NCI-H1417 (cell line): ENCODE measurements around the gene EPM2AIP1.
"Not testable (repeated sequence)": the region's sequence is repeated elsewhere in the genome, so short reads cannot be mapped to it uniquely, and the experiment has no call there.

ENCODE experiments used
- DNase-seq, 3 experiments: peaks; one replicate each; lab custom pipeline; 2025; lab: John Stamatoyannopoulos, UW

Gene EPM2AIP1

GRCh38 chr3:36993326-36994283 lies 674 bp upstream of the EPM2AIP1 start, which contains the start of gene MLH1:
MLH1 (plus strand) TSS chr3:36993518; CDS start chr3:36993548, 30 bp downstream.
- DNase-seq, result no peak

DNA sequence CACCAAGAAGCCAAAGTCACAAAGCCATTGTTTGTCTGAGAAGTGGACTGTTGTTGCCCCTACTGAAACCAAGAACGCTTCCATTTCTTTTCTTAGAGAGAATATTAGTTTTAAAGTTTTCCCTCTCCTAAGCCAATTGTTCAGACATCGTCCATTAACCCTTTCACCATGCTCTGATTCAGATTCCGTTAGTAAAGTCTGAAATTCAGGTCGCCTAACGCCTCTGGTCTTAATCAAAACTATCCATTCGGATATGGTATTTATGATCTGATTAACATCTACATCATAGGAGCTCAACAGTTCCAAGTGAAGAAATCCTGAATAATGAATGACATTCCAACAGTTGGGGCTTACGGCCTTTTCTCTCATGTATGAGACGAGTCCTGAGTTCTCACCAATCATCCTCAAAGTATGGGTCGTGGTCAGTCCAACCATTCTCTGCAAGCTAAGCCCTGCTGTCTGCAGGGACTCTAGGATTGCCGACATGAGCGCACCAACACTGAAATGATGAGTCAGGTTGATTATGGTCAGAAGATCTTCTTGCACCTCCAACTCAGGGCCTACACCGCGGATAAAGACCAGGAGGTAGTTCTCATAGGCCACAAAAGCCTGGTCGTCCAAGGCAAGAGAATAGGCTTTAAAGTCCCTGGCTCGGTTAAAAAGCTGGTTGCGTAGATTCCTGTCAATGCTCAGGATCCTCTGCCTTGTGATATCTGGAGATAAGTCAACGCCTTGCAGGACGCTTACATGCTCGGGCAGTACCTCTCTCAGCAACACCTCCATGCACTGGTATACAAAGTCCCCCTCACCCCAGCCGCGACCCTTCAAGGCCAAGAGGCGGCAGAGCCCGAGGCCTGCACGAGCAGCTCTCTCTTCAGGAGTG lies 767 bp downstream of the EPM2AIP1 start:
- no peak for DNase-seq

GRCh38 chr3:36991147-36991546 lies 1.8 kb downstream of the EPM2AIP1 start:
- no peak for DNase-seq

DNA sequence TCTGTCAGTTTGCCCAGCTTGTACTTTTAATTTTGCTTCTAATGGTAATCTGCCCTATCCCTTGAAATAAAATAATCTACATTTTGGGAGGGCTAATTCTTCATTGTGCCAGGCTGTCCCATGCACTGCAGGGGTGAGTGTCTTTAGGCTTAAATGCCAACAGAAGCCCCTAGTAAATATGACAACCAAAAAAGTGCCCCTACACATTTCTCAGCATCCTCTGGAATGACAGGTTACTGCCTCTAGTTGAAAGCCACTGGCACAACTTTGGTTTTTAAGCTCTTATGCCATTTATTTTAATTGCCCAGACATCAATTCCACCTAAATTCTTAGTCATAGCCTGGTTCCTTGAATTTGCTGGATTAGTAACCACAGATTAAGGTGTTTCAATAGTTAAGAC lies 3.4 kb downstream of the EPM2AIP1 start:
- no peak for DNase-seq

- DNase-seq, result no peak
Observed at GRCh38 chr3:36989005-36989404, 3.9 kb downstream of the EPM2AIP1 start.

DNA sequence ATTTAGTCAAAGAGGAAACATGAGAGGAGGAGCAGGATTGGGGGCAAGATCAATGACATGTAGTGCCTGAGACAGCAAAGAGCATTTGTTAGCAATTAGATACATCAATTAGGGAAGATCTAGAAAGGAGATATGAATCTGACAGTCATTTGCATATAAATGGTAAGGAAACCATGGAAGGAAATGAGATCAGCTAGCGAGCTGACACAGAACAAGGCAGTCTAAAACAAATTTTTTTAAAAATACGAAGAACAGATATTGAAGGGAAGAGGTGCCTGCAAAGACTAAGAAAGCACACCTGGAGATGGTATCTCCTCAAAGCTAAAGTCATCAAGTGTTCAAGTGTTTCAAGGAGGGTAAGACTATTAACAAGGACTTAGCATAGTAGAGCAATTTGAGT lies 4.6 kb downstream of the EPM2AIP1 start:
- no peak for DNase-seq

- no peak for DNase-seq
Observed at GRCh38 chr3:36981006-36981405, 11.9 kb downstream of the EPM2AIP1 start.

DNA sequence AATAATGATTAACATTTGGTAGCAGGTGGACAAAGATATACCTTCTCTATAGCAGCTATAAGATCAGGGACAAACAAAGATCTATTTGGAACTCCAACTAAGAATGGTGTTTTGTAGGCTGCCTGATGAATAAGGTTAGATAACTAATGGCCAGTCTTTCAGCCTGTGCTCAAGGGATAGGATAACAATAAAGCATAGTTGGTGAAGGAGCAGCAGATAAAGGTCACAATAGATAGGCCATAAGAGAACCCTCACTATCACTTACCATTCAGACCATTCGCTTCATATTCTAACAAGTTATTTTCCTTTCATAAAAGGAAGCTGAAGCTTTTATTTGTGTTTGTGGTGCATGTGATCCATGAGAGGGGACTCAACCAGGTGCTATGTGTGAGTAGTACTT lies 19.8 kb downstream of the EPM2AIP1 start:
- DNase-seq, result no peak

GRCh38 chr3:36972163-36972562 lies 20.8 kb downstream of the EPM2AIP1 start:
- DNase-seq, result no peak

- DNase-seq, result peak; percentile 88 to 98 (median 92)
Observed at GRCh38 chr3:36969540-36970432, 23.1 kb downstream of the EPM2AIP1 start.

- peak in 1 of 3 experiments; percentile 10 for DNase-seq
Observed at GRCh38 chr3:36969085-36969484, 23.8 kb downstream of the EPM2AIP1 start.

- peak; percentile 25 to 64 (median 27) for DNase-seq
Observed at GRCh38 chr3:36965440-36965839, 27.5 kb downstream of the EPM2AIP1 start.

DNA sequence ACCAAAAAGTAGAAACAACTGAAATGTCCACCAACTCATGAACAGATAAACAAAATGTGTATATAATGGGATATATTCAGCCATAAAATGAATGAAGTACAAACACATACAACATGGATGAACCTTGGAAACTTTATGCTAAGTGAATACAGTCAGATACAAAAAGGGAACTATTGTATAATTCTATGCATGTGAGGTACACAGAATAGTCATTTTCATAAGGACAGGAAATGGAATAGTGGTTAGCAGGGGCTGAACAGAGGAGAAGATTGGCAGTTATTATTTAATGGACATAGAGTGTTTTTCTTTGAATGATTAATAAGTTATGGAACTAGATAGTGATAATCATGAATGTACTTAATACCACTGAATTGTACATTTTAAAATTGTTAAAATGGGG lies 28.1 kb downstream of the EPM2AIP1 start:
- no peak for DNase-seq

DNA sequence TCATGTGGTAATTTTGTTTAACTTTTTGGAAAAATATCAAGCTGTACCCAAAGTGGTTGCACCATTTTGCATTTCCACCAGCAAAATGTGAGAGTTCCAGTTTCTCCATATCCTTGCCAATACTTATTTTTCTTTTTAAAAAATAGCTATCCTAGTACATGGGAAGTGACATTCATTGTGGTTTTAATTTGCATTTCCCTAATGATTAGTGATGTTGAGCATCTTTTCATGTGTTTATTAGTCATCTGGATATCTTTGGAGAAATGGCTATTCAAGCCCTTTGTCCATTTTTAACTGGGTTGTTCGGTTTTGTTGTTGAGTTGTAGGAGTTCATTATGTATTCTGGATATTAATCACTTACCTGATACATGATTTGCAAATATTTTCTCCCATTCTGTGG lies 28.6 kb downstream of the EPM2AIP1 start:
- no peak for DNase-seq

- DNase-seq, result not testable (repeated sequence)
Observed at GRCh38 chr3:36963008-36963407, 29.9 kb downstream of the EPM2AIP1 start.

DNA sequence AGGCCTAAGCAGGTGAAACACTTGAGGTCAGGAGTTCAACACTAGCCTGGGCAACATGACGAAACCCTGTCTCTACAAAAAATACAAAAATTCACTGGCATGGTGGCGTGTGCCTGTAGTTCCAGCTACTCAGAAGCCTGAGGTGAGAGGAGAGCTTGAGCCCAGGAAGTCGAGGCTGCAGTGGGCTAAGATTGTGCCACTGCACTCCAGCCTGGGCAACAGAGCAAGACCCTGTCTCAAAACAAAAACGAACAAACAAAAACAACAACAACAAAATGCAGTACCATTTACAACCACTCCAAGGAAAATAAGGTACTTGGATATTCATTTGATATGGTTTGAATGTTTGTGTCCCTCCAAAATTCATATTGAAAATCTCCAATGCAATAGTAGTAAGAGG lies 32.4 kb downstream of the EPM2AIP1 start:
- DNase-seq, result no peak

DNA sequence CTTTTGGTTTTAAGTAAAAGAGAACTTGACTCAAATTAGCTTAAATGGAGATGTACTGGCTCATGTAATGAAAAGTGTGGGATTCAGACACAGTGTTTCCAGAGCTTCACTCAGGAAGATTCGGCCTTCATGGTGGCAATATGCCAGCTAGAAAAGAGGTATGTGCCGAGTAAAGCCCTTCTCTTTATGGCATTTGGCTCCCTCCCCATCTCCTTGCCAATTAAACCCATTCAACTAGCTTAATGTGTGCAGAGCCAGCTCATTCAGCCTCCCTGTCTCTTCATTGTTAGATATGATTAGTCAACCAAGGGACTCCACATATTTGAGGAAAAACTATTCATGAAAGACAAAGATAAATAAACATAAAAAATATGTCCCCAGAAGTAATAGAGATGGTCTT lies 33.1 kb downstream of the EPM2AIP1 start:
- peak; percentile 1 to 74 (median 67) for DNase-seq

DNA sequence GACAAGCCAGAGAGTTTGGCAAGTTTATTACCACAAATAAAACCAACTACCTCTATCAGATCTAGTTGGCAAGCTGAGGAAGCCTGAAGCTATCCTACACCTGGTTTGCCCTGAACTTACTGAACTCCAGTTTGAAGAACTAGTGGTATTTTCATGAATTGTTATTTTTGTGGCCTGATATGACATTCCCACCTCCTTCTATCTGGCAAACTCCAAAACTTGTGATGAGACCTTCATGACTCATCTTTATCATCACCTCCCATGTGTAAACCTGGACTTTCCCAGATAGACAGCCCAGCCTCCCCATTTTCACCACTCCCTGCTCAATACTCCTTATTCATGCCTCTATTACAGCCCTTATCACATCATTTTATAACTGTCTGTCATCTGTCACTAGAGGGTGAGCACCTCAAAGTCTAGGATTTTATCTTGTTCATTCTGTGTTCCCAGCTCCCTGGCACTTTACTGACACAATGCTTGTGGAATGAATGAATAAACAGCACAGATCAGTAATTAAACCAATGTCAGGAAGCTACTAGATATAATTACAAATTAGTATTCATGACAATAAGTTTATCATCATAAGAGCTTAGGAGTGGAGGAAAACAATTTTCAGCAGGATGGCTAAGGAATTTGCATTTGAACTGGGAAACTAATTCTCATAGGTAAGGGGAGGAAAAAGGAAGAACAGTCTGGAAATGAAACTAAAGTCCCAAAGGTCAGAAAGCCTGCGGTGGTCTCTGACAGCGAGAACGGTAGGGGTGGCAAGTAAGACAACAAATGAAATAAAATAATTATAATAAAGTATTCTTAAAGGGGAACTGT lies 34.9 kb downstream of the EPM2AIP1 start:
- no peak for DNase-seq

DNA sequence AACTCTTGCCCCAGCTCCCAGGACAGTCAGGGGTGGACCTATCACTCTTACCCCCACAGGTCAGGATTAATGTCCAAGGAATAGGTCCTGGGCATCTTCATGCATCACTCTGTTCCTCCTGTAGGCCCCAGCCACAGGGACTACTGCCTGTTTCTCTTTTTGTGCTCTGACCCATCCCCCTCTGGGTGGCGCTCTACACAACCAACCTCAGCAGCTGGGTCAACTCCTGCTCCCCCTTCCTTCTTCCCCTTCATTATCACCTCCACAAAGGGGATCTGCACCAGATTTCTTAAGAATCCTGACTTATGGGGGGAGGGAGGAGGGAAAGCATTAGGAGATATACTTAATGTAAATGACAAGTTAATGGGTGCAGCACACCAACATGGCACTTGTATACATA lies 35.9 kb downstream of the EPM2AIP1 start:
- DNase-seq, result no peak

DNA sequence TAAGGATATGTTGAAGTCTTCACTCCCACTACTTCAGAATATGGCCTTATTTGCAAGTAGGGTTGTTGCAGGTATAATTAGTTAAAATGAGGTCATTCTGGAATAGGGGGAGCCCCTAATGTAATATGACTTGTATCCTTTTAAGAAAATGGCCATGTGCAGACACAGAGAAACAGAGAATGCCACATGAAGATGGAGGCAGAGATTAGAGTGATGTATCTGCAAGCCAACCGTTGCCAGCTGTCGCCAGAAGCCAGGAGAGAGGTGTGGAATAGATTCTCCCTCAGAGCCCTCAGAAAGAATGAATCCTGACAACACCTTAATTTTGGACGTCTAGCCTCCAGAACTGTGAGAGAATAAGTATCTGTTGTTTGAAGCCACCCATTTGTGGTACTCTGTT lies 36.8 kb downstream of the EPM2AIP1 start:
- no peak for DNase-seq
